Measurements from ENCODE around the gene C9orf72.

GRCh38 chr9:27533311-27533710 lies 40.0 kb downstream of the C9orf72 start:
- TF ChIP-seq, protein P1, sequence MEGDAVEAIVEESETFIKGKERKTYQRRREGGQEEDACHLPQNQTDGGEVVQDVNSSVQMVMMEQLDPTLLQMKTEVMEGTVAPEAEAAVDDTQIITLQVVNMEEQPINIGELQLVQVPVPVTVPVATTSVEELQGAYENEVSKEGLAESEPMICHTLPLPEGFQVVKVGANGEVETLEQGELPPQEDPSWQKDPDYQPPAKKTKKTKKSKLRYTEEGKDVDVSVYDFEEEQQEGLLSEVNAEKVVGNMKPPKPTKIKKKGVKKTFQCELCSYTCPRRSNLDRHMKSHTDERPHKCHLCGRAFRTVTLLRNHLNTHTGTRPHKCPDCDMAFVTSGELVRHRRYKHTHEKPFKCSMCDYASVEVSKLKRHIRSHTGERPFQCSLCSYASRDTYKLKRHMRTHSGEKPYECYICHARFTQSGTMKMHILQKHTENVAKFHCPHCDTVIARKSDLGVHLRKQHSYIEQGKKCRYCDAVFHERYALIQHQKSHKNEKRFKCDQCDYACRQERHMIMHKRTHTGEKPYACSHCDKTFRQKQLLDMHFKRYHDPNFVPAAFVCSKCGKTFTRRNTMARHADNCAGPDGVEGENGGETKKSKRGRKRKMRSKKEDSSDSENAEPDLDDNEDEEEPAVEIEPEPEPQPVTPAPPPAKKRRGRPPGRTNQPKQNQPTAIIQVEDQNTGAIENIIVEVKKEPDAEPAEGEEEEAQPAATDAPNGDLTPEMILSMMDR (conservative IDR thresholded peaks at IDR 0.05) = no peak
- no peak for TF ChIP-seq EZH2 (IDR thresholded peaks at IDR 0.05; ENCODE audit: low read depth)
